WTC11 (cell line): ENCODE measurements around the gene UVRAG. TPM values are rescaled to one million over a fixed set of nuclear protein-coding genes. Genes with fewer than 3 reads are reported as not detected.

ENCODE experiments used
- ATAC-seq: fragments of 200-7000 bp; cut with Tn5 transposase; 2 replicates; pipeline ENCODE4 v1.10.0; 2021; ENCODE audit warnings: mild to moderate bottlenecking, moderate library complexity
- CTCF ChIA-PET: fragments of 300-600 bp; sonication (Branson Sonifier 250); formaldehyde crosslinking; loops from one replicate; lab custom pipeline; 2021; ENCODE audit warnings: antibody characterized with exemption; lab: Charles Lee
- POLR2A ChIA-PET: fragments of 350-600 bp; sonication (Branson Sonifier 250); formaldehyde crosslinking; loops from one replicate; lab custom pipeline; 2021; ENCODE audit warnings: antibody characterized with exemption; lab: Charles Lee
- DNase-seq: peaks from one replicate; pipeline ENCODE4 v3.0.0; 2021; ENCODE audit warnings: low spot score
- H3K27ac Mint-ChIP-seq: 2 replicates; pipeline ENCODE4 v1.8.0; 2021; ENCODE audit warnings: mixed read lengths
- H3K27me3 Mint-ChIP-seq: 2 replicates; pipeline ENCODE4 v1.8.0; 2021; ENCODE audit warnings: low read depth, mild to moderate bottlenecking, moderate library complexity, mixed read lengths
- H3K36me3 Mint-ChIP-seq: 2 replicates; pipeline ENCODE4 v1.8.0; 2021; ENCODE audit warnings: mixed read lengths
- H3K4me1 Mint-ChIP-seq: 2 replicates; pipeline ENCODE4 v1.8.0; 2022; ENCODE audit warnings: mixed read lengths
- H3K4me3 Mint-ChIP-seq: 2 replicates; pipeline ENCODE4 v1.8.0; 2021; ENCODE audit warnings: mild to moderate bottlenecking, moderate library complexity, mixed read lengths
- H3K9me3 Mint-ChIP-seq: 2 replicates; pipeline ENCODE4 v1.8.0; 2021; ENCODE audit warnings: mixed read lengths
- ARID4B ChIP-seq: sonication (generic); formaldehyde crosslinking; IDR thresholded peaks from 2 replicates; pipeline ENCODE4 v1.8.0; 2023; ENCODE audit warnings: missing genetic modification reagents, mild to moderate bottlenecking, borderline replicate concordance
- E2F1 ChIP-seq: sonication (generic); formaldehyde crosslinking; IDR thresholded peaks from 2 replicates; pipeline ENCODE4 v1.8.0; 2022; ENCODE audit warnings: mild to moderate bottlenecking, missing genetic modification reagents
- FOXJ3 ChIP-seq: sonication (generic); formaldehyde crosslinking; IDR thresholded peaks from 2 replicates; pipeline ENCODE4 v1.9.0; 2021; ENCODE audit warnings: missing genetic modification reagents, mild to moderate bottlenecking, borderline replicate concordance
- FOXK1 ChIP-seq: sonication (generic); formaldehyde crosslinking; IDR thresholded peaks from 2 replicates; pipeline ENCODE4 v1.8.0; 2022; ENCODE audit warnings: mild to moderate bottlenecking, moderate library complexity, missing genetic modification reagents
- HMGXB4 ChIP-seq: sonication (generic); formaldehyde crosslinking; IDR thresholded peaks from 2 replicates; pipeline ENCODE4 v1.8.1; 2023; ENCODE audit warnings: mild to moderate bottlenecking, moderate library complexity, missing genetic modification reagents
- IRF2 ChIP-seq: sonication (generic); formaldehyde crosslinking; IDR thresholded peaks from 2 replicates; pipeline ENCODE4 v1.8.0; 2022; ENCODE audit warnings: low read depth, missing genetic modification reagents, borderline replicate concordance
- NFYB ChIP-seq: sonication (generic); formaldehyde crosslinking; conservative IDR thresholded peaks from 2 replicates; pipeline ENCODE4 v1.8.0; 2022; ENCODE audit warnings: low read depth, missing genetic modification reagents
- NR1H2 ChIP-seq: sonication (generic); formaldehyde crosslinking; IDR thresholded peaks from 2 replicates; pipeline ENCODE4 v1.9.0; 2021; ENCODE audit warnings: mild to moderate bottlenecking, moderate library complexity, missing genetic modification reagents
- RORB ChIP-seq: fragments of 250-450 bp; sonication (Bioruptor Pico); IDR thresholded peaks from 2 replicates; pipeline ENCODE4 v1.9.0; 2021; ENCODE audit warnings: mild to moderate bottlenecking
- SOX15 ChIP-seq: fragments of 250-450 bp; sonication (Bioruptor Pico); IDR thresholded peaks from 2 replicates; pipeline ENCODE4 v1.9.0; 2021; ENCODE audit warnings: mild to moderate bottlenecking
- TEAD1 ChIP-seq: sonication (generic); formaldehyde crosslinking; IDR thresholded peaks from 2 replicates; pipeline ENCODE4 v1.8.0; 2022; ENCODE audit warnings: mild to moderate bottlenecking, missing genetic modification reagents
- TEAD4 ChIP-seq: sonication (generic); formaldehyde crosslinking; IDR thresholded peaks from 2 replicates; pipeline ENCODE4 v1.8.0; 2022; ENCODE audit warnings: mild to moderate bottlenecking, missing genetic modification reagents
- ZBTB43 ChIP-seq: sonication (generic); formaldehyde crosslinking; IDR thresholded peaks from 2 replicates; pipeline ENCODE4 v1.8.1; 2023; ENCODE audit warnings: mild to moderate bottlenecking, missing genetic modification reagents
- ZNF138 ChIP-seq: sonication (generic); formaldehyde crosslinking; conservative IDR thresholded peaks from 2 replicates; pipeline ENCODE4 v1.8.1; 2022; ENCODE audit warnings: mild to moderate bottlenecking, moderate library complexity, missing genetic modification reagents
- ZNF219 ChIP-seq: sonication (generic); formaldehyde crosslinking; IDR thresholded peaks from 2 replicates; pipeline ENCODE4 v1.8.0; 2023; ENCODE audit warnings: missing genetic modification reagents, mild to moderate bottlenecking, borderline replicate concordance
- ZNF416 ChIP-seq: fragments of 250-450 bp; sonication (Bioruptor Pico); IDR thresholded peaks from 2 replicates; pipeline ENCODE4 v1.9.0; 2021; ENCODE audit warnings: mild to moderate bottlenecking, inconsistent platforms
- total RNA-seq: library from RNA; stranded (reverse); gene quantifications from 3 replicates; pipeline ENCODE4 v1.2.3, GENCODE V29; 2021
- TF ChIP-seq, protein P1 (sequence below): fragments of 200-600 bp; IDR thresholded peaks from 2 replicates; pipeline ENCODE4 v1.8.0; 2022; ENCODE audit warnings: antibody characterized with exemption
- TF ChIP-seq, protein P2 (sequence below): sonication (generic); formaldehyde crosslinking; IDR thresholded peaks from 2 replicates; pipeline ENCODE4 v1.8.1; 2023; ENCODE audit warnings: mild to moderate bottlenecking, missing genetic modification reagents

The UVRAG gene
- total RNA-seq, 1 experiment from 2014 or later = 14.5 TPM

- POLR2A ChIA-PET = no interaction called here
- H3K36me3 Mint-ChIP-seq = no peaks in the 10 kb centered on the region
- ATAC-seq = peak; percentile 77
- H3K4me3 Mint-ChIP-seq = no peak overlapping the region
- no peaks in the 10 kb centered on the region for H3K27me3 Mint-ChIP-seq
- H3K27ac Mint-ChIP-seq = no peak overlapping the region
- CTCF ChIA-PET = interaction anchor here (1.2 to 1.5 kb wide), 3 partner anchors 50 to 205 kb away, joined by 3 to 7 read pairs (median 6); no protein-coding TSS in a partner anchor
- TF ChIP-seq IRF2 (CRISPR knock-in tag) = no peak
- no peak for TF ChIP-seq ZNF416 (CRISPR knock-in tag)
- no peak for TF ChIP-seq ARID4B (CRISPR knock-in tag)
- TF ChIP-seq ZNF138 (CRISPR knock-in tag) = no peak
- TF ChIP-seq, protein P1, sequence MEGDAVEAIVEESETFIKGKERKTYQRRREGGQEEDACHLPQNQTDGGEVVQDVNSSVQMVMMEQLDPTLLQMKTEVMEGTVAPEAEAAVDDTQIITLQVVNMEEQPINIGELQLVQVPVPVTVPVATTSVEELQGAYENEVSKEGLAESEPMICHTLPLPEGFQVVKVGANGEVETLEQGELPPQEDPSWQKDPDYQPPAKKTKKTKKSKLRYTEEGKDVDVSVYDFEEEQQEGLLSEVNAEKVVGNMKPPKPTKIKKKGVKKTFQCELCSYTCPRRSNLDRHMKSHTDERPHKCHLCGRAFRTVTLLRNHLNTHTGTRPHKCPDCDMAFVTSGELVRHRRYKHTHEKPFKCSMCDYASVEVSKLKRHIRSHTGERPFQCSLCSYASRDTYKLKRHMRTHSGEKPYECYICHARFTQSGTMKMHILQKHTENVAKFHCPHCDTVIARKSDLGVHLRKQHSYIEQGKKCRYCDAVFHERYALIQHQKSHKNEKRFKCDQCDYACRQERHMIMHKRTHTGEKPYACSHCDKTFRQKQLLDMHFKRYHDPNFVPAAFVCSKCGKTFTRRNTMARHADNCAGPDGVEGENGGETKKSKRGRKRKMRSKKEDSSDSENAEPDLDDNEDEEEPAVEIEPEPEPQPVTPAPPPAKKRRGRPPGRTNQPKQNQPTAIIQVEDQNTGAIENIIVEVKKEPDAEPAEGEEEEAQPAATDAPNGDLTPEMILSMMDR = no peak
- TF ChIP-seq TEAD1 (CRISPR knock-in tag) = no peak
- TF ChIP-seq FOXJ3 (CRISPR knock-in tag) = no peak
- TF ChIP-seq ZNF219 (CRISPR knock-in tag) = no peak
- no peak for TF ChIP-seq RORB
- TF ChIP-seq NFYB (CRISPR knock-in tag) = no peak
- no peak for TF ChIP-seq SOX15 (CRISPR knock-in tag)
- TF ChIP-seq NR1H2 (CRISPR knock-in tag) = no peak
- TF ChIP-seq FOXK1 (CRISPR knock-in tag) = no peak
- TF ChIP-seq, protein P2, sequence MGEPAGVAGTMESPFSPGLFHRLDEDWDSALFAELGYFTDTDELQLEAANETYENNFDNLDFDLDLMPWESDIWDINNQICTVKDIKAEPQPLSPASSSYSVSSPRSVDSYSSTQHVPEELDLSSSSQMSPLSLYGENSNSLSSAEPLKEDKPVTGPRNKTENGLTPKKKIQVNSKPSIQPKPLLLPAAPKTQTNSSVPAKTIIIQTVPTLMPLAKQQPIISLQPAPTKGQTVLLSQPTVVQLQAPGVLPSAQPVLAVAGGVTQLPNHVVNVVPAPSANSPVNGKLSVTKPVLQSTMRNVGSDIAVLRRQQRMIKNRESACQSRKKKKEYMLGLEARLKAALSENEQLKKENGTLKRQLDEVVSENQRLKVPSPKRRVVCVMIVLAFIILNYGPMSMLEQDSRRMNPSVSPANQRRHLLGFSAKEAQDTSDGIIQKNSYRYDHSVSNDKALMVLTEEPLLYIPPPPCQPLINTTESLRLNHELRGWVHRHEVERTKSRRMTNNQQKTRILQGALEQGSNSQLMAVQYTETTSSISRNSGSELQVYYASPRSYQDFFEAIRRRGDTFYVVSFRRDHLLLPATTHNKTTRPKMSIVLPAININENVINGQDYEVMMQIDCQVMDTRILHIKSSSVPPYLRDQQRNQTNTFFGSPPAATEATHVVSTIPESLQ (CRISPR knock-in tag) = no peak
- no peaks in the 10 kb centered on the region for H3K9me3 Mint-ChIP-seq
- H3K4me1 Mint-ChIP-seq = peaks cover 24% of the 10 kb centered on the region
- no peak for DNase-seq
Measured at GRCh38 chr11:75946531-75947530, 131.8 kb downstream of the UVRAG start.

- Mint-ChIP-seq H3K36me3 (no peaks in the 10 kb centered on the region), H3K27ac (no peak overlapping the region), H3K9me3 (no peaks in the 10 kb centered on the region), H3K27me3 (no peaks in the 10 kb centered on the region), H3K4me1 (peaks cover 21% of the 10 kb centered on the region), H3K4me3 (no peak overlapping the region)
- DNase-seq = no peak
- ChIA-PET CTCF (no interaction called here), POLR2A (no interaction called here)
- TF ChIP-seq ZBTB43 (CRISPR knock-in tag) (no peak), TEAD4 (CRISPR knock-in tag) (no peak), E2F1 (no peak), HMGXB4 (CRISPR knock-in tag) (no peak)
- ATAC-seq = no peak
Measured at GRCh38 chr11:75949023-75949672, 134.1 kb downstream of the UVRAG start.
